K562 (cell line): ENCODE measurements around the gene COX10. TPM values are rescaled to one million over a fixed set of nuclear protein-coding genes. Genes with fewer than 3 reads are reported as not detected.

Experiments
- ATAC-seq: fragments of 200-7000 bp; cut with Tn5 transposase; 3 replicates; pipeline ENCODE4 v1.9.1; 2020; ENCODE audit warnings: moderate library complexity
- Bru-seq: library from RNA; stranded (reverse); fragments of 400-500 nt; gene quantifications from one replicate; lab custom pipeline; 2021; lab: Mats Ljungman, UMichigan
- BruChase-seq, 2 experiments: library from RNA; stranded (reverse); fragments of 400-500 nt; gene quantifications; one replicate each; lab custom pipeline; 2021; lab: Mats Ljungman, UMichigan
- BruUV-seq: library from RNA; stranded (reverse); fragments of 400-500 nt; replicated peaks from 2 replicates; lab custom pipeline; 2021; lab: Mats Ljungman, UMichigan
- CTCF ChIA-PET: fragments of 300-600 bp; formaldehyde crosslinking; extraction: SDS; loops from one replicate; lab custom pipeline; 2021; ENCODE audit warnings: low intra/inter-chr PET ratio; lab: Yijun Ruan, JAX
- POLR2A ChIA-PET: fragments of 300-600, 350-650 bp; sonication (Branson Sonifier 250); formaldehyde crosslinking; extraction: SDS; loops from one replicate; lab custom pipeline; 2021; ENCODE audit warnings: antibody characterized with exemption, inconsistent platforms; lab: Yijun Ruan, JAX
- DNase-seq, 4 experiments: peaks; one replicate each; pipeline versions ENCODE4 v3.0.0 to v3.0.0-alpha.2; 2011 to 2018; ENCODE audit warnings: low spot score in 3 of 4, mixed read lengths in 3 of 4; ENCODE audit errors: extremely low read depth in 1 of 4
- FAIRE-seq: peaks from 2 replicates; lab custom pipeline; 2011; peaks lifted over from hg19 to GRCh38; lab: Jason Lieb, UNC
- H2AFZ ChIP-seq: 2 replicates; pipeline ENCODE4 v1.6.0; 2011; ENCODE audit warnings: low read depth, low read length, control low read depth, inconsistent platforms
- H3K27ac ChIP-seq: fragments of 200-600 bp; 3 replicates; pipeline ENCODE4 v1.8.0; 2011; ENCODE audit warnings: low read depth, mild to moderate bottlenecking, control low read depth, inconsistent platforms, low read length, moderate library complexity, mixed read lengths; ENCODE audit errors: extremely low read depth
- H3K27me3 ChIP-seq, 2 experiments: fragments of 300-600 bp in 1 of 2; 2 replicates in 1 of 2; 3 replicates in 1 of 2; pipeline versions ENCODE4 v1.6.0 to v1.8.0; 2011; ENCODE audit warnings: inconsistent platforms in 2 of 2, low read length in 2 of 2, mild to moderate bottlenecking in 1 of 2, mixed read lengths in 1 of 2, moderate library complexity in 1 of 2; ENCODE audit not compliant: control insufficient read depth in 2 of 2, insufficient read depth in 2 of 2
- H3K36me3 ChIP-seq: fragments of 300-600 bp; 3 replicates; pipeline ENCODE4 v1.8.0; 2011; ENCODE audit warnings: mild to moderate bottlenecking, low read length, inconsistent platforms; ENCODE audit not compliant: control insufficient read depth, insufficient read depth
- H3K4me1 ChIP-seq, 2 experiments: fragments of 200-600 bp in 1 of 2; replicated peaks in 1 of 2; 2 replicates in 1 of 2; 3 replicates in 1 of 2; pipeline versions ENCODE4 v1.5.1 to v1.8.0; 2011; ENCODE audit warnings: inconsistent platforms in 2 of 2, low read length in 2 of 2, mild to moderate bottlenecking in 1 of 2, mixed read lengths in 1 of 2, moderate library complexity in 1 of 2; ENCODE audit not compliant: control insufficient read depth in 2 of 2, insufficient read depth in 2 of 2
- H3K4me2 ChIP-seq: 2 replicates; pipeline ENCODE4 v1.6.1; 2011; ENCODE audit warnings: low read length, control low read depth, inconsistent platforms, mixed read lengths; ENCODE audit not compliant: insufficient read depth
- H3K4me3 ChIP-seq: fragments of 200-600 bp; sonication (generic), shearing (Covaris generic); 2 replicates; pipeline ENCODE4 v1.5.1; 2016; ENCODE audit warnings: control low read depth, inconsistent platforms
- H3K79me2 ChIP-seq: fragments of 200-600 bp; 3 replicates; pipeline ENCODE4 v1.8.0; 2011; ENCODE audit warnings: low read length, inconsistent platforms; ENCODE audit not compliant: control insufficient read depth, insufficient read depth
- H3K9ac ChIP-seq, 2 experiments: 2 replicates each; pipeline versions ENCODE4 v1.6.0 to v1.6.1; 2011; ENCODE audit warnings: low read depth in 2 of 2, low read length in 2 of 2, control low read depth in 1 of 2, inconsistent platforms in 1 of 2, mild to moderate bottlenecking in 1 of 2, mixed read lengths in 1 of 2; ENCODE audit not compliant: insufficient read depth in 1 of 2
- H3K9me1 ChIP-seq: one replicate; pipeline ENCODE4 v1.6.0; 2011; ENCODE audit warnings: inconsistent platforms, mild to moderate bottlenecking, low read length, moderate library complexity; ENCODE audit not compliant: control insufficient read depth, insufficient read depth
- H3K9me3 ChIP-seq: replicated peaks from 2 replicates; pipeline ENCODE4 v1.5.1; 2011; ENCODE audit warnings: low read depth, low read length, inconsistent platforms; ENCODE audit not compliant: control insufficient read depth, insufficient read depth
- H4K20me1 ChIP-seq: replicated peaks from 2 replicates; pipeline ENCODE4 v1.6.1; 2011; ENCODE audit warnings: low read length, inconsistent platforms, mixed read lengths; ENCODE audit not compliant: control insufficient read depth, insufficient read depth
- ATF7 ChIP-seq: fragments of 450-650 bp; IDR thresholded peaks from 2 replicates; pipeline ENCODE4 v1.7.1; 2014; ENCODE audit warnings: mild to moderate bottlenecking, moderate library complexity
- CREBBP ChIP-seq: IDR thresholded peaks from one replicate; pipeline ENCODE4 v1.6.1; 2012; ENCODE audit warnings: low read depth, mild to moderate bottlenecking, control low read depth, inconsistent platforms, low read length
- DIDO1 ChIP-seq: fragments of 450-650 bp; IDR thresholded peaks from 2 replicates; pipeline ENCODE4 v1.6.1; 2016; ENCODE audit warnings: low read depth, missing biosample characterization, missing genetic modification characterization
- FOS ChIP-seq: IDR thresholded peaks from 3 replicates; pipeline ENCODE4 v1.6.1; 2011; ENCODE audit not compliant: insufficient read length; ENCODE audit errors: extremely low read depth
- FOXK1 ChIP-seq: sonication (generic); formaldehyde crosslinking; IDR thresholded peaks from 2 replicates; pipeline ENCODE4 v1.8.0; 2022; ENCODE audit warnings: missing genetic modification reagents, mild to moderate bottlenecking, borderline replicate concordance
- MECOM ChIP-seq: fragments of 250-450 bp; sonication (Bioruptor Pico); IDR thresholded peaks from 2 replicates; pipeline ENCODE4 v1.8.0; 2022; ENCODE audit warnings: inconsistent platforms
- NFYB ChIP-seq: IDR thresholded peaks from 2 replicates; pipeline ENCODE4 v1.6.1; 2011; ENCODE audit warnings: mild to moderate bottlenecking, moderate library complexity; ENCODE audit not compliant: insufficient read length; ENCODE audit errors: extremely low read depth
- NR2C2 ChIP-seq, 2 experiments: fragments of 200-800 bp in 1 of 2; sonication (Bioruptor generic) in 1 of 2; sonication (generic) in 1 of 2; formaldehyde crosslinking in 1 of 2; IDR thresholded peaks; 2 replicates each; pipeline versions ENCODE4 v1.6.1 to v1.8.0; 2016 to 2022; ENCODE audit warnings: mild to moderate bottlenecking in 1 of 2, missing compliant biosample characterization in 1 of 2, missing genetic modification characterization in 1 of 2, missing genetic modification reagents in 1 of 2
- PHF21A ChIP-seq: fragments of 450-650 bp; IDR thresholded peaks from 2 replicates; pipeline ENCODE4 v1.6.1; 2017; ENCODE audit warnings: low read depth, borderline replicate concordance
- POLR2H ChIP-seq: IDR thresholded peaks from 2 replicates; pipeline ENCODE4 v1.6.1; 2016; ENCODE audit warnings: missing genetic modification characterization, low read depth, mild to moderate bottlenecking, control low read depth, missing compliant biosample characterization, moderate library complexity
- RBFOX2 ChIP-seq: fragments of 200-400 bp; formaldehyde crosslinking; IDR thresholded peaks from 2 replicates; pipeline ENCODE4 v1.6.1; 2017; ENCODE audit warnings: low read depth, mild to moderate bottlenecking, low read length, moderate library complexity
- RCOR1 ChIP-seq, 2 experiments: IDR thresholded peaks; 2 replicates each; pipeline ENCODE4 v1.6.1; 2012; ENCODE audit warnings: low read depth in 2 of 2, low read length in 2 of 2, borderline replicate concordance in 1 of 2, improper control_type of control experiment in 1 of 2
- SIN3B ChIP-seq: fragments of 450-650 bp; IDR thresholded peaks from 2 replicates; pipeline ENCODE4 v1.6.1; 2017; ENCODE audit warnings: low read depth, mild to moderate bottlenecking, moderate library complexity
- SUPT5H ChIP-seq: fragments of 450-650 bp; IDR thresholded peaks from 2 replicates; pipeline ENCODE4 v1.6.1; 2016
- WGBS: fragments of 100-300 bp; shearing (Covaris generic); methylation state at CpG from one replicate; pipeline ENCODE4 v1.1.6; 2016; ENCODE audit warnings: low coverage, mixed read lengths; ENCODE audit not compliant: insufficient coverage; ENCODE audit errors: missing lambda C conversion rate; 5-methylcytosine and 5-hydroxymethylcytosine counted together
- in situ Hi-C: fragments of 300-500 bp; cut with MboI; formaldehyde crosslinking; loops from 4 replicates; pipeline ENCODE4 v1.15.0; 2018; ENCODE audit warnings: inconsistent platforms, mixed read lengths
- intact Hi-C: fragments of 100-400 bp; cut with micrococcal nuclease; formaldehyde crosslinking; loops from 2 replicates; pipeline ENCODE4 v1.14.2; 2022
- long read RNA-seq, 3 experiments: library from polyadenylated mRNA in 2 of 3; library from RNA in 1 of 3; unstranded in 2 of 3; stranded (forward) in 1 of 3; transcript quantifications; one replicate each; pipeline ENCODE4 v2.0.0, GENCODE V29; 2019 to 2022
- polyA minus RNA-seq, 3 experiments: library from RNA; depleted of rRNA, polyadenylated mRNA; stranded (reverse); fragments of >200 nt; gene quantifications; 2 replicates each; pipeline ENCODE4 v1.2.3, GENCODE V29; 2011
- polyA plus RNA-seq, 8 experiments: library from polyadenylated mRNA; depleted of rRNA in 4 of 8; stranded (reverse) in 5 of 8; unstranded in 3 of 8; fragments of >200 nt; fragmentation: Nextera tagmentation in 2 of 8; fragmentation: Illumina TruSeq in 1 of 8; extraction: Ambion mirVana in 2 of 8; extraction: Trizol in 1 of 8; gene quantifications; 2 replicates each; pipeline versions ENCODE4 v1.2.1 to v1.2.3, GENCODE V29; 2011 to 2014; ENCODE audit warnings: inconsistent platforms in 1 of 8, missing spikeins in 1 of 8
- total RNA-seq, 7 experiments: library from RNA; depleted of rRNA in 6 of 7; stranded (reverse); fragments of >200 nt in 6 of 7; fragmentation: Illumina TruSeq in 2 of 7; extraction: Trizol in 2 of 7; gene quantifications; 2 replicates each; pipeline versions ENCODE4 v1.2.1 to v1.2.3, GENCODE V29; 2011 to 2021; ENCODE audit warnings: low replicate concordance in 1 of 7
- TF ChIP-seq, protein P1 (sequence below), 2 experiments: IDR thresholded peaks; 2 replicates each; pipeline ENCODE4 v1.6.1; 2011; ENCODE audit warnings: borderline replicate concordance in 1 of 2, control low read depth in 1 of 2, low read depth in 1 of 2, low read length in 1 of 2, mild to moderate bottlenecking in 1 of 2, mixed read lengths in 1 of 2, moderate library complexity in 1 of 2; ENCODE audit not compliant: insufficient read depth in 1 of 2, insufficient read length in 1 of 2, poor library complexity in 1 of 2, severe bottlenecking in 1 of 2; ENCODE audit errors: extremely low read depth in 1 of 2

Gene COX10
- 29.1 and 42.2 TPM in 2 replicates for total RNA-seq (2011; cell fraction: chromatin; rRNA removed; ENCODE audit: low replicate concordance)
- 12.7 and 13.2 TPM in 2 replicates for total RNA-seq (2011; cell fraction: nucleolus; rRNA removed)
- total RNA-seq (2011; cell fraction: nucleoplasm; rRNA removed) = 16.9 and 25.8 TPM in 2 replicates
- 17.8 and 18.4 TPM in 2 replicates for total RNA-seq (2014; rRNA removed)
- total RNA-seq (2014; rRNA removed; fragmentation: Illumina TruSeq; extraction: Trizol) = 19.2 and 20.8 TPM in 2 replicates
- total RNA-seq (2015; rRNA removed; fragmentation: Illumina TruSeq; extraction: Trizol) = 17.8 and 18.7 TPM in 2 replicates
- total RNA-seq (2021) = 19.2 and 20.0 TPM in 2 replicates
- 13.0 and 14.0 TPM in 2 replicates for polyA plus RNA-seq (2011; rRNA removed)
- polyA plus RNA-seq (2011; cell fraction: cytosol; rRNA removed) = 18.0 and 21.0 TPM in 2 replicates
- polyA plus RNA-seq (2011; cell fraction: nucleus; rRNA removed) = 10.7 and 13.2 TPM in 2 replicates
- 10.9 and 14.0 TPM in 2 replicates for polyA plus RNA-seq (2012)
- 24.5 and 26.4 TPM in 2 replicates for polyA plus RNA-seq (2014; fragmentation: Illumina TruSeq; extraction: Trizol)
- polyA plus RNA-seq (2014; fragmentation: Nextera tagmentation; extraction: Ambion mirVana) = 10 to 100 TPM; 10.3 to 11.0 TPM
- 14.7 and 15.8 TPM in 2 replicates for polyA plus RNA-seq (2014; rRNA removed)
- polyA minus RNA-seq (2011; rRNA and poly(A)+ RNA removed) = 20.2 and 29.9 TPM in 2 replicates
- polyA minus RNA-seq (2011; cell fraction: cytosol; rRNA and poly(A)+ RNA removed) = 15.7 and 20.5 TPM in 2 replicates
- 24.2 and 38.2 TPM in 2 replicates for polyA minus RNA-seq (2011; cell fraction: nucleus; rRNA and poly(A)+ RNA removed)
- Bru-seq, nascent RNA = percentile 73 among the genes with signal in this experiment
- BruChase-seq, experiment 1, labeled RNA remaining after a 2-hour chase = percentile 70 among the genes with signal in this experiment
- BruChase-seq, experiment 2, labeled RNA remaining after a 6-hour chase = percentile 69 among the genes with signal in this experiment
- long read RNA-seq, experiment 1, transcript COX10-201 (7 exons, 2,873 nt) = major isoform, 51 of 98 reads
- long read RNA-seq, experiment 1, partial matches to known transcripts = 34 of 98 reads
- long read RNA-seq, experiment 1, other reads (novel, unspliced or antisense) = 8 of 98 reads
- long read RNA-seq, experiment 2, transcript COX10-201 (7 exons, 2,873 nt) = major isoform, 13 of 22 reads
- long read RNA-seq, experiment 2, partial matches to known transcripts = 1 of 22 reads
- long read RNA-seq, experiment 2, other reads (novel, unspliced or antisense) = 5 of 22 reads
- long read RNA-seq, experiment 3, transcript COX10-201 (7 exons, 2,873 nt) = major isoform, 17 of 25 reads
- long read RNA-seq, experiment 3, partial matches to known transcripts = 3 of 25 reads
- long read RNA-seq, experiment 3, other reads (novel, unspliced or antisense) = 2 of 25 reads

DNA sequence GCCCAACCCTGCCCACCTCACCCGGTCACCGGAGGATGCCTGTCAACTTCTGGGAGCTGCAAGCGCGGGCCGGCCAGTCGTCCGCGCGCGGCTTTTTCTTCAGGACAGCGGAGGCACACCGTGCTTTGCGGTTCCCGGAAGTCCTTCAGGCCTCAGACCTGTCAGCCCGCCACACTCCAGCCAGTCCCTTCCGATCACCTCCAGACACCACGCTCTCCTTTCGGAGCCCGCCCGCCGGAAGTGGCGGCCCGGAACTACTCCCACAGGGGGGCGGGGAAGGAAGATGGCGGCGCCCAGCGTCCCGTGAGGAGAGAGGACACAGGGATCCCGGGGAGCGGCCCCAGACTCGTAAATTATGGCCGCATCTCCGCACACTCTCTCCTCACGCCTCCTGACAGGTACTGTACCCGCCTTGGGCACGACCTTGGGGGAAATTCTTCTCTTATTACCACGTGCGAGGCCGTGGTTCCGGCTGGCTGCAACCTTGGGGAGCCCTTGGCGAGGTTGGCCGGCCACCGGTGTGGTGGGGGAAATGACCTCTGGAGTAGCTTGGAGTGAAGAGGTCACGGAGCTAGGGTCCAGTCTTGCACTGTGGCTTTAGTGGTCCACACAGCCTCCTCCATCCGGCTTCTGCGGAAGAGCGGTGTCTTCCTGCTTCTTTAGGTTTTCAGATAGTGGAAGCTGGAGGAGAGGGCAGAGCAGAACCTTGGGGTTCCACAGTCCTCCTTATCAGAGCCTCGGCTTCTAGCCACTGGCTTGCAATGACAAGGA is at the start of gene COX10:
TSS of gene COX10 (plus strand) at position 254 of the 771 bp plus-strand sequence. CDS start at position 356, 102 bp downstream.
- CTCF ChIA-PET = no interaction called here
- TF ChIP-seq DIDO1 (tag) (0 out of 2 replicates have a peak, but pooled peaks have one; percentile 56), FOS (no peak), NFYB (no peak), RCOR1 (IDR thresholded peaks at IDR 0.05; ENCODE audit: borderline replicate concordance in 1 of 2, low read depth in 2 of 2, low read length in 2 of 2) (no peak), ATF7 (peak; percentile 57; the same call in 1 of the 2 replicates), PHF21A (no peak), NR2C2 (CRISPR knock-in tag; IDR thresholded peaks at IDR 0.05) (no peak), NR2C2 (tag; IDR thresholded peaks at IDR 0.05) (peak; percentile 92), FOXK1 (0 out of 2 replicates have a peak, but pooled peaks have one; percentile 35), SUPT5H (peak; percentile 90), RBFOX2 (peak; percentile 93), SIN3B (peak; percentile 92), MECOM (CRISPR knock-in tag) (no peak), CREBBP (no peak), POLR2H (tag) (peak; percentile 59; the same call in 1 of the 2 replicates)
- TF ChIP-seq, protein P1, sequence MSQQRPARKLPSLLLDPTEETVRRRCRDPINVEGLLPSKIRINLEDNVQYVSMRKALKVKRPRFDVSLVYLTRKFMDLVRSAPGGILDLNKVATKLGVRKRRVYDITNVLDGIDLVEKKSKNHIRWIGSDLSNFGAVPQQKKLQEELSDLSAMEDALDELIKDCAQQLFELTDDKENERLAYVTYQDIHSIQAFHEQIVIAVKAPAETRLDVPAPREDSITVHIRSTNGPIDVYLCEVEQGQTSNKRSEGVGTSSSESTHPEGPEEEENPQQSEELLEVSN (IDR thresholded peaks at IDR 0.05; ENCODE audit: borderline replicate concordance in 1 of 2, extremely low read depth in 1 of 2, insufficient read depth in 1 of 2, insufficient read length in 1 of 2, low read depth in 1 of 2, low read length in 1 of 2, poor library complexity in 1 of 2, severe bottlenecking in 1 of 2) = peak in 1 of 2 experiments; percentile 28

More for the DNA sequence above, at the start of gene COX10:
- H3K4me3 ChIP-seq = peak within 1 kb of the TSS; percentile 99
- DNase-seq = peak; percentile 77 to 90 (median 80)
- no peaks in the 10 kb centered on the region for H4K20me1 ChIP-seq
- H3K27ac ChIP-seq = peak within 1 kb of the TSS; percentile 93
- no peaks in the 10 kb centered on the region for H3K27me3 ChIP-seq
- peak within 1 kb of the TSS; percentile 94 to 97 for H3K9ac ChIP-seq
- no peaks in the 10 kb centered on the region for H3K9me1 ChIP-seq
- peaks cover 0 to 4% of the 10 kb centered on the region in 2 experiments; a peak in 1 of 5 replicates for H3K4me1 ChIP-seq
- WGBS = 0% methylated on average over 28 of the region's 48 CpGs
- ATAC-seq = peak; percentile 99
- peak within 1 kb of the TSS; percentile 96 for H2AFZ ChIP-seq
- POLR2A ChIA-PET = no interaction called here
- peak; percentile 80 for FAIRE-seq
- in situ Hi-C loops = no loop called here
- intact Hi-C loops = no loop called here
- peak within 1 kb of the TSS; percentile 92 for H3K4me2 ChIP-seq
- BruUV-seq = TSS peak; percentile 54
- H3K79me2 ChIP-seq = peaks cover 70% of the 10 kb centered on the region
- H3K36me3 ChIP-seq = peaks cover 26% of the 10 kb centered on the region; the same call in 1 of the 3 replicates
- peaks cover 4% of the 10 kb centered on the region for H3K9me3 ChIP-seq
